Transverse colon (tissue), 4 donors: ENCODE measurements around the gene BMPR1B. TPM values are rescaled to one million over a fixed set of nuclear protein-coding genes. Genes with fewer than 3 reads are reported as not detected.

Source experiments
- DNase-seq: peaks from one replicate; pipeline ENCODE4 v3.0.0-alpha.2; 2019
- H3K27ac ChIP-seq, 4 donors: fragments of 200-600 bp; sonication (generic); 2 replicates each; pipeline ENCODE4 v1.5.1; 2016 to 2018; ENCODE audit warnings: inconsistent platforms in 4 of 4
- H3K27me3 ChIP-seq: fragments of 200-600 bp; sonication (generic); 2 replicates; pipeline ENCODE4 v1.5.1; 2017; ENCODE audit warnings: inconsistent platforms
- H3K36me3 ChIP-seq, 4 donors: fragments of 200-600 bp; sonication (generic); 2 replicates each; pipeline ENCODE4 v1.5.1; 2017 to 2019; ENCODE audit warnings: inconsistent platforms in 4 of 4
- H3K4me1 ChIP-seq, 4 donors: fragments of 200-600 bp; sonication (generic); 2 replicates each; pipeline ENCODE4 v1.5.1; 2017 to 2020; ENCODE audit warnings: inconsistent platforms in 4 of 4
- H3K4me3 ChIP-seq, 4 donors: fragments of 200-600 bp; sonication (generic); 1 replicate in 1 of 4; 2 replicates in 3 of 4; pipeline versions ENCODE4 v1.5.1 to v1.6.1; 2017 to 2019; ENCODE audit warnings: inconsistent platforms in 4 of 4
- H3K9me3 ChIP-seq, 2 donors: fragments of 200-600 bp; sonication (generic); 2 replicates each; pipeline ENCODE4 v1.5.1; 2017 to 2019; ENCODE audit warnings: inconsistent platforms in 2 of 2
- CTCF ChIP-seq, 5 experiments: fragments of 200-600 bp in 3 of 5; fragments of 450-650 bp in 2 of 5; sonication (generic) in 3 of 5; IDR thresholded peaks; 1 replicate in 2 of 5; 2 replicates in 3 of 5; pipeline ENCODE4 v1.5.1; 2016 to 2017; ENCODE audit warnings: antibody characterized with exemption in 5 of 5, inconsistent platforms in 3 of 5, mild to moderate bottlenecking in 2 of 5, moderate library complexity in 1 of 5
- EP300 ChIP-seq: sonication (generic); formaldehyde crosslinking; IDR thresholded peaks from one replicate; pipeline ENCODE4 v1.6.1; 2017; ENCODE audit warnings: antibody characterized with exemption, low read depth
- POLR2A ChIP-seq: fragments of 450-650 bp; IDR thresholded peaks from one replicate; pipeline ENCODE4 v1.6.1; 2016; ENCODE audit warnings: antibody characterized with exemption, mild to moderate bottlenecking, moderate library complexity
- POLR2AphosphoS5 ChIP-seq, 3 donors: sonication (generic); formaldehyde crosslinking; IDR thresholded peaks; one replicate each; pipeline ENCODE4 v1.6.1; 2016; ENCODE audit warnings: antibody characterized with exemption in 3 of 3
- WGBS, 2 donors: methylation state at CpG; one replicate each; pipeline ENCODE4 v1.1.5; 2018; ENCODE audit warnings: low coverage in 1 of 2; 5-methylcytosine and 5-hydroxymethylcytosine counted together
- in situ Hi-C, 4 donors: fragments of 200-750 bp; cut with MboI; loops; one replicate each; pipeline versions ENCODE4 v1.15.0 to v1.15.1; 2017; ENCODE audit warnings: low sequenced_read_pairs in 3 of 4, low pct_ligation_motif_present in 1 of 4, low pct_unique_long_range_greater_than_20kb in 1 of 4
- intact Hi-C: fragments of 100-400 bp; cut with DNase I; formaldehyde crosslinking; loops from one replicate; pipeline ENCODE4 v1.15.1; 2023; ENCODE audit warnings: low total_unique reads
- total RNA-seq, 4 donors: library from RNA; depleted of rRNA; stranded (reverse); fragments of >200 nt; gene quantifications; one replicate each; pipeline ENCODE4 v1.1.0, GENCODE V29; 2016

The BMPR1B gene
- total RNA-seq, 4 donors from 2014 or later, result 0.64 to 3.2 (median 0.68) TPM; not detected in 1

DNA sequence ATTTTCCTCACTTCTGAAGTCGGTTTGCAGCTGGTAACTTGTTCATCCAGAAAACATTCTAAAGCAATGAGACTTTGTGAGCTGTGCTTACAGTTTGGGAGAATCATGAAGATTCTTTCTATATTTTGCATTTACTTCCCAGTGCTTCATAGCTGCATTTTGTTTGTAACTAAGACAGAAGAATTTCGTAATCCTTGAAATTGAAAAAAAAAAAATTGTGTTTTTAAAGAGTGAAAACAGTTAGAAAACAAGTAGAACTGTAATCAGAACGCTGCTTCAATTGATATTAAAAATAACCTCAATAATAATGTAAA, 398.7 kb downstream of the BMPR1B start:
- H3K4me1 ChIP-seq, result peaks cover 0 to 3% (median 0%) of the 10 kb centered on the region in 4 donors
- DNase-seq, result no peak
- H3K4me3 ChIP-seq, result no peak overlapping the region
- intact Hi-C loops, result no loop called here
- 35 to 38% methylated on average over 3 of the region's 3 CpGs for WGBS, 2 donors
- no peaks in the 10 kb centered on the region for H3K9me3 ChIP-seq
- H3K36me3 ChIP-seq, result no peaks in the 10 kb centered on the region
- H3K27ac ChIP-seq, result no peak overlapping the region
- no peaks in the 10 kb centered on the region for H3K27me3 ChIP-seq
- TF ChIP-seq CTCF (IDR thresholded peaks at IDR 0.05) (no peak), EP300 (no peak), POLR2A (no peak), POLR2AphosphoS5 (IDR thresholded peaks at IDR 0.05) (no peak)
- in situ Hi-C loops, result no loop called here

DNA sequence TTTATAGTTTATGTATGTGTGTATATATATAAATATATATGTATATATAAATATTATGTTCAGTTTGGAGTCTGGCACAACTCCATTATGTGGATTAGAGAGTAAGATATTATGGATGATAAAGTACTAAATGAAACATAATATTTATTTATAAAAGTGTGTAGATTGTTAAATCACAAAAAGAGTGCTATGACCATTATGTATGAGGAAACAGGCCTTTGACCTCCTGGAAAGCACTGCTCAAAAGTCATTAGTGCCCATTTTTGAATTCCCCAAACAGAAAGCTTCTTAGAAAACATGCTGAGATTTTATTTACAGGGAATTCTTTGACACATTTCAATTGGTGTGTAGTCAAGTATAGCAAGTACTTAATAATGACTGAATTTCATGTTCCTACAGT, 399.8 kb downstream of the BMPR1B start:
- TF ChIP-seq CTCF (IDR thresholded peaks at IDR 0.05) (no peak), EP300 (no peak), POLR2A (no peak), POLR2AphosphoS5 (IDR thresholded peaks at IDR 0.05) (no peak)
- Histone ChIP-seq H3K4me1 (peaks cover 0 to 3% (median 0%) of the 10 kb centered on the region in 4 donors), H3K27me3 (no peaks in the 10 kb centered on the region), H3K4me3 (no peak overlapping the region), H3K27ac (no peak overlapping the region), H3K36me3 (no peaks in the 10 kb centered on the region), H3K9me3 (no peaks in the 10 kb centered on the region)
- in situ Hi-C loops (no loop called here), intact Hi-C loops (no loop called here)
- DNase-seq, result no peak

- TF ChIP-seq POLR2AphosphoS5 (IDR thresholded peaks at IDR 0.05) (no peak), EP300 (no peak), CTCF (IDR thresholded peaks at IDR 0.05) (no peak), POLR2A (no peak)
- 84 to 95% methylated on average over 2 of the region's 2 CpGs for WGBS, 2 donors
- intact Hi-C loops, result no loop called here
- no peaks in the 10 kb centered on the region for H3K27me3 ChIP-seq
- in situ Hi-C loops, result no loop called here
- no peaks in the 10 kb centered on the region for H3K36me3 ChIP-seq
- no peak overlapping the region for H3K4me3 ChIP-seq
- no peak overlapping the region for H3K27ac ChIP-seq
- H3K4me1 ChIP-seq, result peaks cover 0 to 3% (median 0%) of the 10 kb centered on the region in 4 donors
- no peak for DNase-seq
- no peaks in the 10 kb centered on the region for H3K9me3 ChIP-seq
Observed at GRCh38 chr4:95158045-95158444, 400.3 kb downstream of the BMPR1B start.

- in situ Hi-C loops, result no loop called here
Observed at GRCh38 chr4:95158626-95159025, 400.9 kb downstream of the BMPR1B start.

More at GRCh38 chr4:95158626-95159025, 400.9 kb downstream of the BMPR1B start:
- H3K36me3 ChIP-seq, result no peaks in the 10 kb centered on the region
- TF ChIP-seq POLR2A (no peak), POLR2AphosphoS5 (IDR thresholded peaks at IDR 0.05) (no peak), CTCF (IDR thresholded peaks at IDR 0.05) (no peak), EP300 (no peak)
- WGBS, 2 donors, result 88 to 90% methylated on average over 2 of the region's 2 CpGs
- H3K27ac ChIP-seq, result no peak overlapping the region
- H3K27me3 ChIP-seq, result no peaks in the 10 kb centered on the region
- H3K4me1 ChIP-seq, result peaks cover 0 to 3% (median 0%) of the 10 kb centered on the region in 4 donors
- no peak overlapping the region for H3K4me3 ChIP-seq
- intact Hi-C loops, result no loop called here
- DNase-seq, result no peak
- no peaks in the 10 kb centered on the region for H3K9me3 ChIP-seq
